Ovary (tissue), 9 donors: ENCODE results near the gene SLC22A23. TPM values are rescaled to one million over a fixed set of nuclear protein-coding genes. Genes with fewer than 3 reads are reported as not detected.

Source experiments
- DNase-seq, 5 donors: peaks; one replicate each; pipeline ENCODE4 v3.0.0-alpha.2; 2019 to 2020
- H3K27ac ChIP-seq, 2 donors: fragments of 200-600 bp; one replicate each; pipeline versions ENCODE4 v1.5.1 to v1.8.0; 2019 to 2022
- H3K27me3 ChIP-seq: fragments of 200-600 bp; one replicate; pipeline ENCODE4 v1.8.0; 2022
- H3K36me3 ChIP-seq: fragments of 200-600 bp; sonication (generic); one replicate; pipeline ENCODE4 v1.5.1; 2019
- H3K4me1 ChIP-seq: one replicate; pipeline ENCODE4 v1.8.1; 2013; ENCODE audit warnings: mild to moderate bottlenecking, moderate library complexity; ENCODE audit not compliant: insufficient read depth
- H3K4me3 ChIP-seq: fragments of 200-600 bp; sonication (generic); one replicate; pipeline ENCODE4 v1.5.1; 2017
- H3K9me3 ChIP-seq, 2 donors: fragments of 200-600 bp in 1 of 2; sonication (generic) in 1 of 2; one replicate each; pipeline versions ENCODE4 v1.5.1 to v1.8.1; 2013 to 2019; ENCODE audit warnings: mild to moderate bottlenecking in 1 of 2, moderate library complexity in 1 of 2
- CTCF ChIP-seq, 3 donors: fragments of 450-650 bp in 2 of 3; fragments of 200-600 bp in 1 of 3; IDR thresholded peaks; one replicate each; pipeline versions ENCODE4 v1.5.1 to v1.8.0; 2016 to 2022; ENCODE audit warnings: antibody characterized with exemption in 3 of 3, mild to moderate bottlenecking in 1 of 3
- EP300 ChIP-seq: sonication (generic); formaldehyde crosslinking; IDR thresholded peaks from one replicate; pipeline ENCODE4 v1.6.1; 2017; ENCODE audit warnings: antibody characterized with exemption
- POLR2A ChIP-seq: fragments of 450-650 bp; IDR thresholded peaks from one replicate; pipeline ENCODE4 v1.6.1; 2017; ENCODE audit warnings: antibody characterized with exemption, mild to moderate bottlenecking, moderate library complexity
- WGBS, 3 donors: extraction: QIAGEN DNeasy Blood & Tissue Kit in 1 of 3; methylation state at CpG; one replicate each; pipeline versions ENCODE4 v1.1.5 to v1.1.7; 2013 to 2017; 5-methylcytosine and 5-hydroxymethylcytosine counted together
- intact Hi-C, 4 donors: fragments of 100-400 bp; cut with DNase I; formaldehyde crosslinking; loops; one replicate each; pipeline versions ENCODE4 v1.11.0 to v1.15.1; 2022 to 2023
- polyA plus RNA-seq, 2 donors: library from polyadenylated mRNA; stranded (reverse); fragments of 200-250 nt in 1 of 2; fragments of 350-450 nt in 1 of 2; fragmentation: Illumina TruSeq in 1 of 2; extraction: RNeasy Lipid Tissue Mini Kit (QIAGEN cat#74804) in 1 of 2; gene quantifications; one replicate each; pipeline ENCODE4 v1.2.3, GENCODE V29; 2013 to 2014
- total RNA-seq, 7 donors: library from RNA; depleted of rRNA in 2 of 7; stranded (reverse); fragments of >200 nt in 2 of 7; fragmentation: NEBNext Ultra II Directional in 3 of 7; extraction: Animal tissue kit (Norgen Biotek cat#: 25700) in 3 of 7; gene quantifications; one replicate each; pipeline versions ENCODE4 v1.1.0 to v1.2.4, GENCODE V29; 2016 to 2023
- donor health status: DM: no; HTN: no; CAD: no; lungs with moderate emphysema.
- donor health status: DM: no; HTN: no; CAD: no.
- donor health status: Bipolar disorder and iron deficiency.
- donor health status: DM: yes; HTN: yes; CAD: no.
- donor health status: DM: no; HTN: no; CAD: no.
- donor health status: DM: yes; HTN: yes; CAD: no.

SLC22A23 gene
- total and polyA plus RNA-seq, 9 donors, result 2.3 to 31.0 (median 5.2) TPM

GRCh38 chr6:3333263-3333662, 123.6 kb downstream of the SLC22A23 start:
- 86 to 90% (median 87%) methylated on average over 6 of the region's 6 CpGs for WGBS, 3 donors
- DNase-seq, result no peak
- intact Hi-C loops, result no loop called here
- Histone ChIP-seq H3K4me3 (no peak overlapping the region), H3K36me3 (no peaks in the 10 kb centered on the region), H3K4me1 (peaks cover 3% of the 10 kb centered on the region), H3K27me3 (no peaks in the 10 kb centered on the region), H3K9me3 (no peaks in the 10 kb centered on the region), H3K27ac (no peak overlapping the region)
- TF ChIP-seq CTCF (IDR thresholded peaks at IDR 0.05) (no peak), POLR2A (no peak), EP300 (no peak)

DNA sequence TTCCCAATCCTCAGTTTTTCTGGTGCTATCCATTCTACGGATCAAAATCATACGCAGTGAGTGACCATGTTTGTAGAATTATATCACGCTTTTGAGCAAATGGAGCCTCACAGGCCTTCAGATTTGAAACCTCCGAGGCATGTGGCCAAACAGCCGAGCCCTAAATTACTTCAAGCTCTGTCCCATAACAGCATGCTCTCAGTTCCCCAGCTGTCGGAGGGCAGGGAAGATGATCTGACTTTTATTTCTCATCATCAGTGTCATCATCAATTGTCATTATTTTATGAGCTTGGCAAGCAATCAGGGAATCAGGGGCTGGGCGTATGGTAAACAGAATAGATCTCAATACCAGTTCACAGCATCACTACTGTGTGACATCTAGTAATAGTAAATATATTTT, 124.9 kb downstream of the SLC22A23 start:
- H3K27ac ChIP-seq, result no peak overlapping the region
- intact Hi-C loops, result no loop called here
- no peak overlapping the region for H3K4me3 ChIP-seq
- TF ChIP-seq CTCF (IDR thresholded peaks at IDR 0.05) (no peak), POLR2A (no peak)
- no peaks in the 10 kb centered on the region for H3K27me3 ChIP-seq
- H3K36me3 ChIP-seq, result no peaks in the 10 kb centered on the region
- no peaks in the 10 kb centered on the region for H3K9me3 ChIP-seq
- H3K4me1 ChIP-seq, result peaks cover 3% of the 10 kb centered on the region
- WGBS, 3 donors, result 88 to 95% (median 91%) methylated on average over 7 of the region's 7 CpGs
- no peak for DNase-seq

- 18 to 69% (median 64%) methylated on average over 2 of the region's 2 CpGs for WGBS, 3 donors
Observed at GRCh38 chr6:3331494-3331893, 125.4 kb downstream of the SLC22A23 start.

GRCh38 chr6:3330199-3330598, 126.7 kb downstream of the SLC22A23 start:
- 87 to 90% (median 87%) methylated on average over 6 of the region's 6 CpGs for WGBS, 3 donors
- Histone ChIP-seq H3K4me1 (peaks cover 3% of the 10 kb centered on the region), H3K27me3 (no peaks in the 10 kb centered on the region), H3K36me3 (no peaks in the 10 kb centered on the region), H3K9me3 (no peaks in the 10 kb centered on the region), H3K4me3 (no peak overlapping the region), H3K27ac (no peak overlapping the region)
- intact Hi-C loops, result no loop called here
- TF ChIP-seq EP300, result no peak
- no peak for TF ChIP-seq POLR2A
- no peak for TF ChIP-seq CTCF (IDR thresholded peaks at IDR 0.05)
- no peak for DNase-seq

More at GRCh38 chr6:3331494-3331893, 125.4 kb downstream of the SLC22A23 start:
- Histone ChIP-seq H3K4me3 (no peak overlapping the region), H3K27ac (no peak overlapping the region), H3K36me3 (no peaks in the 10 kb centered on the region), H3K9me3 (no peaks in the 10 kb centered on the region), H3K4me1 (peaks cover 3% of the 10 kb centered on the region), H3K27me3 (no peaks in the 10 kb centered on the region)
- intact Hi-C loops, result no loop called here
- TF ChIP-seq CTCF (IDR thresholded peaks at IDR 0.05) (no peak), POLR2A (no peak), EP300 (no peak)
- no peak for DNase-seq
